Myocyte (in vitro differentiated cells): ENCODE measurements around the gene SPSB4. TPM values are rescaled to one million over a fixed set of nuclear protein-coding genes. Genes with fewer than 3 reads are reported as not detected.

Source experiments
- DNase-seq: peaks from one replicate; pipeline ENCODE4 v3.0.0-alpha.2; 2012; ENCODE audit warnings: low read depth
- total RNA-seq: library from RNA; depleted of rRNA; stranded (reverse); fragments of >200 nt; gene quantifications from 2 replicates; pipeline ENCODE4 v1.2.3, GENCODE V29; 2014

The SPSB4 gene
- total RNA-seq, 1 donor from 2014 or later: 1.4 TPM

DNA sequence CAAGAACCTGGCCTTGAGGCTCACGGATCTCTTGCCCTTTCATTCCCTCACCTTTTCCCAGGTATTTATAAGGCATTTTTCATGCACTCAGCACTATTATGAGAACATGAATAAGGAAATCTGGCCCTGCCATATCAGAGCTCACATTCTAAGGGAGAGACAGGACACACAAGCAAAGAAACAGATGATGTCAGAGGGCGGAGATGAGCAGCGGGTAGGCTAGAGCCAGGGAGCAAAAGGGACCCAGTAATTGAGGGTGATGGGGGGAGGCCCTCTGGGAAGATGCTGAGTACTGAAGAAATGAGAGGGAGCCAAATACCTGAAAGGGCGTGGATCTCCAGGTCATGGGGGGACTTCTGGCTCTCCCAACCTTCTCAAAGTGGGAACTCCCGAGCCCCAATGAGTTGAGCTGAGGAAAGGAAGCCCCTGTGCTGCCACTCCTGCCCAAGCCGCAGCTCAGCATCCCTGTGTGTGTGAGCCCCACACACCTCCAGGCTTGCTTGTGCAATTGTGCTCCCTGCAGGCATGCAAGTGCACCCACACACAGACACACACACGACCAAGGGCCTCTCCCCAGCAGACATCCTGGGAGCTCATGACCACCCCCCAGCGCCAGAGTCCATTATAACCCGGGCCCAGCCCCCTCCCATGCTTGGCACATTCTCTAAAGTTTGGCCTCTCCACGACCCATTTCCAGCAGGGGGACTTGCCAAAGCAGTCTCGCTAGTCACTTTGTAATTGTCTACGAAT is 99.1 kb downstream of the SPSB4 start:
- no peak for DNase-seq

DNA sequence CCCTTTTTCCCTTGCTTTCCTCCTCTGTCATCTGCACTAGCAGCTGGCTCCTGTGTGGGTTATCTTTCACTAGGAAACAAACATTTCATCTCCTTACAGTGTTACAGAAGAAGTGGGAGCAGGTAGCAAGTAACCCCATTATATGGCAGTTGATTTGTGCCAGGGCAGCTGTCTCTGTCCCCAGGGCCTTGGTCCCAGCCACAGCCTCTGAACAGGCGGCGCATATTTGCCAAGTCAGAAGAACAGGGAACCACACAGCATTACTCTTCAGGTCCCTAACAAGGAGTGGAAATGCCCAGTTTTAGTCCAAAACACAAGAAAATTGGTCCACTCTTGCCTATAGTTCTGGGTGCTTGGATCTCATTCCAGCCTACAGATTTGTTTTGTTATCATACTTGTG is 99.8 kb downstream of the SPSB4 start:
- DNase-seq: peak; percentile 56

DNA sequence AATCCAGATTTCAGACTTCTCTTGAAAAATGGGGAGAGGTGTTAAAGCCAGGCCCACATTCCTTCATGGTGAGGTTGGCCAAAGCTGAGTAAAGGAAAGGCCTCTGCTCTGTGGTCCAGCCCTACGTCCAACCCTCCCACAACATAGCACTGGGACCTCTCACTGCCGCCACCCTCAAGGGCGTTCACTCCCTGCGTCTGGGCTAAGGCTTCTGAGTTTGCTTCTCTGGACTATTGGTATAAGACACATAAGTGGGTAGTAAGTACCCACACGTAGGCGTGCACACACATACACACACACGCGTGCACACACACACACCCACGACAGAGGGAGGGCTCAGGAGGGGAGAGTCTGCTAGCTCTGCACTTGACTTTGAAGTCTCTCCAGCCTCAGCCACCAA is 100.3 kb downstream of the SPSB4 start:
- peak; percentile 55 for DNase-seq

DNA sequence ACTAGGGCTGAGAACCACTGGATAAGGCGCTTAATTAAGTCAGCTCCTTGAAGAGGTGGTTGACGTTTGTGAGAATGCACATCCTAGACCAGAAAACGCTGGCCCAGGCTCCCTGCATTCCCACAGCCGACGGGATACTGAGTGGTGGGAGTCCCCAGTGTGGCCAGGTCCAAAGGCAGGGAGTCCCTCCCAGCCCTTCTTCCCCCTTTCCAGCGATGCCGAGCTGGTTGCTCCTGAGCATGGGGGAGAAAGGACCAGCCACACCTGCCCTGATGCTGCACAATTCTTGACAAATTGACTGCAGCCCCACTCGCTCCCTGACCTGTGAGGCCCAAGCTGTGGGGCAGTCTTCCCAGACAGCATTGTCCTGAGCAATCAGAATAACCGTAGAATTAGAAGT is 101.0 kb downstream of the SPSB4 start:
- no peak for DNase-seq

DNA sequence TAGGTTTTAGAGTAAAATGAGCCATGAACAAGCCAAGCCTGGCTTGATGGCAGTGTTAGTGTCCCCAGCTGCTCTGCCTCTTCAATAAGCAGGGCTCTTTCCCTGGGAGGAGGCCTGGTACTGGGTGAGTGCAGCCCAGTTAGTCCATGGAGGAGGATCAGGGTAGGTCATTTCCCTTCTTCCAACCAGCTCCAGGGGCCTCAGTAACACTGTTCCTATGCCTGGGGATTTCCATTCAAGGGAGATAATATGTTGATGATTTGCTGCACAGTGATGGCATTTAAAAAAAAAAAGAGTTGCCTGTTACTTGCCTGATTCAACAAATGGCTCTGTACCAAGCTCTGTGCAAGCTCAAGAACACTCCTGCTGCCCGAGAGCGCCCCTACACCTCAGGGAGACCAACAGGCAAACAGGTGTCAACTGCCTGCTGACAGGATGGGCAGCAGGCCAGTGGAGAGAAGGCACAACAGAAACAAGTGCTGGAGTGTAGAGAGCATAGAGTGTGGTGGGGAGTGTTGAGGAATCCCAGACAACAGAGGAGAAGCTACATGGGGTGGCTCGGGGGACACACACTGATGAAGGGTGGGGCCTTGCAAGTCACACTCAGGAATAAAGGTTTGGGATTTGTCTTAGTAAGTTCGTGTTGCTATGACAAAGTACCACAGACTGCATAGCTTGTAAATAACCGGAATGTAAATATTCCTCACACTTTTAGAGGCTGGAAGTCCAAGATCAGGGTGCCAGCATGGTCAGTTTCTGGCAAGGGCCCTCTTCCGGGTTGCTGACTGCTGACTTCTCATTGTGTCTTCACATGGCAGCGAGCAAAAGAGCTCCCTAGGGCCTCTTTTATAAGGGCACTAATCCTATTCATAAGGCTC is 101.9 kb downstream of the SPSB4 start:
- peak; percentile 54 for DNase-seq

DNA sequence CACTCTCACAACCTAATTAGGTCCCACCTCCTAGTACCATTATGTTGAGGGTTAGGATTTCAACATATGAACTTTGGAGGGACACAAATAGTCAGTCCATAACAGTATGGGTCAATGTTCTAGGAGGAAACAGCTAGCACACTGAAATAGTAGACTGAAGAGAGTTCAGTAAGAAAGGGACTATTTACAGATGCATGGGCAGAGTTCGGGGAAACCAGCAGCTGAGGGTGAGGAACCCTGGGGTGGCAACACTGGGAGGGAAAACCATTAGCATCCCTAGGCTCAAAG is 102.5 kb downstream of the SPSB4 start:
- no peak for DNase-seq

DNA sequence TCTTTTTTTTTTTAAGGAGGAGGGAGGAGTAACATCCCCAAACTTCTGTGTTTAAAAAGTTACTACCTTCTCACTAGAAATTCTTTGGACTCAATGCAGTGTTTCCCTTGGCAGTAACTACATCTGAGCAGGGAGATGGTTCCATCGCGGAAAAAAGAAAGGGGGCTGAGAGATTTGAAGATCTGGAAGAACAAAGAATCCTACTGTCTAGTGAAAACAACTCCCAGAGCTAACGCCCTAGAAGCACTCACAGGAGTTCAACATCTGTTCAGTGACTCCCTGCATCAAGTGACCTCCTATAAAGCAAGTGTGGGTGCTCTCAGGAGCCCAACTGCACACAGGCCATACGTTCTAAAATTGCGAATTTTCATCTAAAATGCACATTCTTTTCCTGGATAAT is 113.7 kb downstream of the SPSB4 start:
- no peak for DNase-seq

DNA sequence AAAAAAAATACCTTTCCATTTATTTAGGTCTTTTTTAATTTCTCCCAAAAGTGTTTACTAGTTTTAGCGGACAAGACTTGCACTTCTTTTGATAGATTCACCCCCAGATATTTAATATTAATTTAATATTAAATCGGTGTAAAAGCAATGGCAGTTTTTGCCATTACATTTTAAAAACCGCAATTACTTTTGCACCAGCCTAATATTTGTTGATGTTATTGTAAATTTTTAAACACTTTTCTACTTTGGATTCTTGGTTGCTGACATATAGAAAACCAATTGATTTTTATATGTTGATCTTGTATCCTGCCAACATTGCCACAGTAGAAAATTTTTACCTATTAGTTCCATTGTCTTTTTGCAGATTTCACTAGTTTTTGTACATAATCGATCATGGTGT is 116.5 kb downstream of the SPSB4 start:
- no peak for DNase-seq

DNA sequence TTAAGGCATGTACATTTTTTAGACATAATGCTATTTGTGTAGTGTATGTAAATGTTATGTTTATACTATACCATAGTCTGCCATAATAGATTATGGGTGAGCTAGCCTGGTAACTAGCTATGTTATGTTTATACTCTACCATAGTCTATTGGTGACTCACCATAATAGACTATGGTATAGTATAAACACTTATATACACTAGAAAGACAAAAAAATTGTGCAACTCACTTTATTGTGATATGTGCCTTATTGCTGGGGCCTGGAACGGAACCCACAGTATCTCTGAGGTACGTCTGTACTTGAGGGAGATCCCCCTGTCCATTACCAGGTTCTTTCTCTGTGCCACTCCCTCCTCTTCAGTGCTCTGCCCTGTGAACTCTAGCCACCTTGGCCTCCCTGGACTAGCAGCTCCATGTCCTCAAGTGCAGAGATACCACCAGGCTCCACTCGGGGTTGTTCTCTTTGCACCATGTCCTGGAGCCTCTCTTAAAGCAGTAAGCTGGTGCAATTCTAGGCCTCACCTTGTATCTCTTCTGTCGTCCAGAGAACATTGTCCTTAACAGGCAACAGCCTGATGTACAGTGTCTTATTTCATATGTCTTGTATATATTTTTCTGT is 119.6 kb downstream of the SPSB4 start:
- no peak for DNase-seq

DNA sequence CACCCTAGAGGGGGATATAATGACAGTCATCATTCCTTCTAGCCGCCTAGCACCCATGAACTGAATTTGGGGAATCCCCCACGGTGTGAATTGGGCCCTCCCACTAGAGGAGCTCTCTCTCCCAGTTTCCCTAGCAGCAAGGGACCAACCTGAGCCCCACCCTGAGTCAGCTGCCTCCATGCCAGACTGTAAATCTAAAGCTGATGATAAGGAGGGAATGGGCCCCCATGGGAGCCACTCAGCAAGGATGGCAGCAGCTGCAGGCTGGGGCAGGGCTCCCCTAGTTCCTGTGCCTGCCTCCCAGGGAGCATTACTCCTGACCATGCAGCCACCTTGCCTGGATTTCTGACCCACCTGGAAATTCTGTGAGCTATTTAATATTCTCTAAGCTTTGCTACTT is 123.5 kb downstream of the SPSB4 start:
- DNase-seq: no peak

DNA sequence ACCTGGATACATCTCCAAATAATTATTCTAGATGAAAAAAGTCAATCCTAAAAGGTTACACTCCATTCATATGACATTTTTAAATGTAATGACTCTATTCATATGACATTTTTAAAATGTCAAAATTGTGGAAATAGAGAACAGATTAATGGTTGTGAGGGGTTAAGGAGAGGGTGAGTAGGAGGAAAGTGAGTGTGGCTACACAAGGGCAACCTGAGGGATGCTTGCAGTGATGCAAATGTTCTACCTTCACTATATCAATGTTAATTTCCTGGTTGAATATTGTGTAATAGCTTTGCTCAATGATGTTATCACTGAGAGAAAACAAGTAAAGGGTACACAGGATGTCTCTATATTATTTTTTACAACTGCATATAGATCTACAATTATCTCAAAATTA is 125.6 kb downstream of the SPSB4 start:
- no peak for DNase-seq

DNA sequence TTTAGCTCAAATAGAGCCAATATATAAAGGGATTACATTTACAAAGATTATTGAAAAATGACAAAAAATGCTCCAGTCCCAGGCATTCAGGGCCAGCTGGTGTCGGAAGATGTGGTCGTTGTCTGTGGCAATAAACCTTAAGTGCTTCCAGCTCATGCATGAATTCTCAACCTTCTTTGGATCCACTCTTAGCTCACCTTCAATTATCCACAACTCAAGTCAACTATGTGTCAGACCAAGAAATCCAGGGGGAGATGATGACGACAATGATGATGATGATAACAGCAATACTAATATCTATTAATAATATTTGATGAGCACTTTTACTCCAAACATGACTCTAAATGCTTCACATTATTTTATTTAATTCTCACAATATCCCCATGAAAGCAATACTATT is 126.9 kb downstream of the SPSB4 start:
- DNase-seq: no peak

DNA sequence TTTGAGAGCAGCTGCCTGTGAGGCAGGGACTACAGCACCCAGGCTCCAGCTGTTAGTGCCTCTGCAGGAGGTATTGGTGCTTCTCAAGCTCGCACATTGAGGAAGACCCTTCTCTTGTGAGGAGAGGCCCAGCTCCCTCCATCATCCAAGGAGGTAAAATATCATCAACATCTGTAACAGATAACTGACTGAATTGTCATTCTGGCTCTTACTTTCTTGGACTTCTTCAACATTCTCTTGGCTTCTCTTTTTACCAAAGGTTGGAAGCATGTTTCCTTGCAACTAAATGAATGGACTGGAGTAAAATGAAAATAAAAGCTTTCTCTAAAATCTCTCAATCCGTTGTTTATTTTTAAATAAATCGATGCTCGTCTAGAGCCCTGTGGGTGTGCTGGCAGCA is 127.4 kb downstream of the SPSB4 start:
- DNase-seq: no peak

DNA sequence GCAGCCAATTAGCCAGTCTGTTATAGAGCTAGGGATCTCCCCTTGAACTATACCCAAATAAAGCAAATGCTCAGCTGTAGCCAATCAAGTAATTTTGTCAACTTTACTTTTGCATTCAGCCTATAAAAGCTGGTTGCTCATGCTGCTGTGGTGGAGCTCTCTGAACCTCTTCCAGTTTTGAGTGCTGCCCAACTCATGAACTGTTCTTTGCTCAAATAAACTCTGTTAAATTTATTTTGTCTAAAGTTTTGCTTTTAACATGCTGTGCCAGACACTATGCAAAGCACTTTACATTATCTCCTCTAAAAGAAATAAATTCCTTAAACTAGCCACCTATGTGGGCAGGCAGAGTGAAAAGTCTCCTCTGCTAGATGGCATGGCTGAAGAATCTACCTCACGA is 128.8 kb downstream of the SPSB4 start:
- no peak for DNase-seq

DNA sequence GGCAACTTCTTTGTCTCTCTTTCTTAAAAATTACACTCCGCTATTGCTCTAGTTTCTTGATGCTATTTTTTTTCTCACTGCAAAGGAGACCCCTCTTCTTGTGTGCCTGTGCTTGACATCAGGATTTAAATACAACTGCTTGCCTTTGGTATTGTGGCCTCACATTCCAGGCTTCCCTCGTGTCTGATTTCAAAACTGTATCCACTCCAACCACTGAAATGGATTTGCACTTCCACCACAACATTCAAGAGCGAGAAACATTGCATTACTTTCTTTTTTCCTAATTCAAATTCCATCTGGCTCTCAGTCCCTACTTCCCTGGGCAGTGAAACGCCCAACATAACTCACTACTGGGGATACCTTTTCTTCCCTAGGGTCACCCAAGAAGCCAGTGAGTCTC is 130.0 kb downstream of the SPSB4 start:
- DNase-seq: peak; percentile 65

DNA sequence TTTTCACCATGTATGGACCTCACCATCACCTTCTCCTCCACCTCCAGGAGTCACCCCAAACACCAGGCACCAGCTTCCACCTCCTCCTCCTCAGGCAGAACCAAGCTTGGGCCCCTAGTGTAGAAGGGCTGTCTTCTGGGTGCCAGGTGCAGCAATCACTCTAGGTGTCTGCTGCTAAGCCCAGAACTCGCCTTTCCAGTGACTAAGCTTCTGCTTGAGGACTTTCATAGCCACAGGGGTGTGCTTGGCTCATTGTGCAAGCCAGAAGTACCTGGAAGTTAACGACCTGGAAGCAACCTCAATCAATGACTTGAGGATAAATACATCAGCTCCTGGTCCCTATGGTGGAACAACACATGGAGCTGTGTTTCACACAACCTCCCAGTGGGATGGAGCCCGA is 130.7 kb downstream of the SPSB4 start:
- DNase-seq: no peak

DNA sequence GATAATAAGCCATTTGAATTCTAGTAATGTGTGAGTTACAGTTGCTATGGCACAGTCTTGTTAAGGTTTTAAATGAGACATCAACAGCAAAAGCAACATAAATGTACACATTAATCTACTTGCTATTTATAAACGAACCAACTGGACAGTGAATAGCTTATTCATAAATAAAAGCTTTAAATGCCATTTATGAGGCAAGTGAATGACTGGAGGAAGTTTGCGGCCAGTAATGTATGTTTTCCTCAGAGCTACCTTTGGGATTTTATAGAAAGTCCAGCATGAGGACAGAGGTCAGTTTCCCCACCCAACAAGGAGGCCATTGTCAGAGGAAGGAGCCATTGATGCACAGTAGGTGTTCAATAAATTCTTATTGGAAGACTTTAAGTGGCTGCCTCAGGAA is 132.5 kb downstream of the SPSB4 start:
- DNase-seq: no peak

DNA sequence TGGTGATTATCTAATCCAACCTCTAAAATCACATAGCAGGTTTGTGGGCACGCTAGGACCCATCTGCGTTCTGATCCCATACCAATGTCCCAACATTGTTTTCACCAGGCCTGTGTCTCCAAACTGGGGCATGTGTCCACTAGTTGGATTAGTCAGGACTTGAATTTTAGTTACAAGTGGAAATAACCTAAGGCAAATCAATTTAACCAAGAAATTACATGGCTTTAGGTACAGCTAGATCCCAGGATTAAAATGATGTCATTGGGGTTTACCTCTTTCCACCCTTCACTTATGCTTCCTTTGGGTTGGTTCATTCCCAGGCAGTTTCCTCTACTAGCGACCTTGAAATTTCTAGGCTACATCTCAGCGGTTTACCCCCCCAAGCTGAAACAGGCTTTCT is 133.3 kb downstream of the SPSB4 start:
- no peak for DNase-seq

DNA sequence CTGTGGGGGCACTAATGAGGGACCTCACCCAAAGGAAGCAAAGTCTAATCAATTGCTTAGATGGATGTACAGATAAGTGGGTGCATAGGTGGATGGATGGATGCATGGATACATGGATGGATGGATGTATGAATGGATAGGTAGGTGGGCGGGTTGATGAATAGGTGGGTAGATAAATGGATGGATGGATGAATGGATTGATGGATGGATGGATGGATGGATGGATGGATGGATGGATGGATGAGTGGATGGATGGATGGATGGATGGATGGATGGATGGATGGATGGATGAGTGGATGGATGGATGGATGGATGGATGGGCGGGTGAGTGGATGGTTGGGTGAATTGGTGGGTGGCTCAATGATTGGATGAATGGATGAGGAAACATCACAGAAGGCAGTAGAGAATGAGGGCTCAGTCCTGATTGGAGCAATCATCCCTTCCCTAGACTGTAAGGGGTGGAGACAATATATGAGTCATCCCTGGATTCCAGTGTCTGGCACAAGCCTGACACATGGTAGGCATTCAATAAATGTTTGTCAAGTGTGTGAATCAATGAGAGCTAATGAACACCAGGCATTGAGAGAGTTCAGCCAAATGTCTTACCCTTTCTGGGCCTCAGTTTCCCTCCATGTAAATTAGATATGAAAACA is 140.1 kb downstream of the SPSB4 start:
- no peak for DNase-seq

DNA sequence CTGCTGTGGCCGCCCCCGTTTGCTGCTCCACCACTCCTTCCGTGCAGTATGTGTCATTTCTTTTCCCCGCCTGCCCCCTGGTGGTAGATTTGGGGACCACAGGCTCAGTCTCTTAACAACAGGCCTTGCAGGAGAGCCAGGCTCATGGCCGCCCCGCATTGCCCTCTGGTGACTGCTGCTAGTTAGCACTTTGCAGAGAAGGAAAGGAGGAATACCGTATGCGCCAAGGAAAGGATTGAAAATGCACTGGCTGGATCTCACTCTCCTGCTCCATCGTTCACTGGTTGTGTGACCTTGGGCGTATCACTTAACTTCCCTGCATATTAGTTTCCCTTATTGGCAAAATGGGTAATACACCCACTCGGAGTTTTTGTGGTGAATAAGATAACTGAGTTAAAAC is 141.2 kb downstream of the SPSB4 start:
- peak; percentile 97 for DNase-seq

DNA sequence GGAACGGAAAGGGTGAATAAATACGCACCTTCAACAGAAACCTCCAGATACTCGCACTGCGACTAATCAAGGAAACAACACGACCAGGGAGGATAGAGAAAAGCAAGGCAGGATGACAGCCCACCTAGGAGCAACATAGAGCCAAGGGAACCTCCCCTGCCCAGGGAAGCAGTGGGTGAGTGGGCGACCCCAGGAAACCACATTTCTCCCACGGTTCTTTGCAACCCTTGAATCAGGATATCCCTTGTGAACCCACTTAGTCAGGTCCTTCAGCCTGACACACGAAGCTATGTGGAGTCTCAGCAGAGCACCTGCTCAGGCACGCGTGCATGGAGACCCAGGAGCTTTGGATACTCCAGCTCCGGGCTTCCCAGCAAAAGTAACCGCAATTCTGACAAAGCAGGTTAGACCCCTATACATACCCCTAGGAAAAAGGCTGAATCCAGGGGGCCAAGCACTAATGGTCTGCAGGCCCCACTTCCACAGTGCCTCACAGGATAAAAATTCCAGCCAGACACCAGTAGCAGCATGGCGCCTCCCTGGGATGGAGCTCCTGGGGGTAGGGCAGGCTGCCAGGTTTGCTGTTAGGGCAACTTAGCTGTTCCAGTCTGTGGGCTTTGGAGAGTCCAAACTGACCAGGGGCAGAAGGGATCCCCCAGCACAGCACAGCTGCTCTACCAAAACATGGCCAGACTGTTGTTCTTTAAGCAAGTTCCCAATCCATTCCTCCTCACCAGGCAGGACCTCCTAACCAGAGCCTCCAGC is 142.1 kb downstream of the SPSB4 start:
- DNase-seq: no peak
